IMR-90 (cell line): Measurements from ENCODE around the gene ANKH. TPM values are rescaled to one million over a fixed set of nuclear protein-coding genes. Genes with fewer than 3 reads are reported as not detected.

Experiments used
- ATAC-seq: fragments of 200-7000 bp; cut with Tn5 transposase; 2 replicates; pipeline ENCODE4 v1.9.1; 2020; ENCODE audit warnings: low read depth, mild to moderate bottlenecking, moderate library complexity
- BruUV-seq: library from RNA; stranded (reverse); fragments of 400-500 nt; replicated peaks from 2 replicates; lab custom pipeline; 2021; lab: Mats Ljungman, UMichigan
- CTCF ChIA-PET: fragments of 300-600 bp; formaldehyde crosslinking; extraction: SDS; loops from one replicate; lab custom pipeline; 2021; ENCODE audit warnings: antibody characterized with exemption; lab: Yijun Ruan, JAX
- POLR2A ChIA-PET: fragments of 300-600 bp; sonication (Branson Sonifier 250); formaldehyde crosslinking; loops from one replicate; lab custom pipeline; 2022; ENCODE audit warnings: antibody characterized with exemption; ENCODE audit not compliant: unreplicated experiment; lab: Charles Lee
- DNase-seq: peaks from one replicate; pipeline ENCODE4 v3.0.0; 2013
- H2AFZ ChIP-seq: replicated peaks from 2 replicates; pipeline ENCODE3; 2013; ENCODE audit warnings: low read length, mild to moderate bottlenecking; ENCODE audit not compliant: poor library complexity
- H2AK5ac ChIP-seq: 2 replicates; pipeline ENCODE4 v1.6.1; 2013; ENCODE audit warnings: low read depth, low read length, inconsistent platforms
- H2AK9ac ChIP-seq: replicated peaks from 2 replicates; pipeline ENCODE3; 2013; ENCODE audit warnings: mild to moderate bottlenecking, low read depth, low read length, moderate library complexity; ENCODE audit not compliant: poor library complexity
- H2BK120ac ChIP-seq: 2 replicates; pipeline ENCODE4 v1.6.1; 2013; ENCODE audit warnings: low read depth, low read length, inconsistent platforms
- H2BK15ac ChIP-seq: 3 replicates; pipeline ENCODE4 v1.6.1; 2013; ENCODE audit warnings: low read depth, low read length, inconsistent platforms
- H2BK20ac ChIP-seq: 2 replicates; pipeline ENCODE4 v1.6.1; 2013; ENCODE audit warnings: low read depth, mild to moderate bottlenecking, inconsistent platforms, low read length, moderate library complexity
- H2BK5ac ChIP-seq: 2 replicates; pipeline ENCODE4 v1.6.1; 2013; ENCODE audit warnings: mild to moderate bottlenecking, low read depth, low read length, inconsistent platforms; ENCODE audit not compliant: poor library complexity, severe bottlenecking
- H3K14ac ChIP-seq: replicated peaks from 2 replicates; pipeline ENCODE4 v1.6.1; 2013; ENCODE audit warnings: low read depth, low read length, inconsistent platforms
- H3K18ac ChIP-seq: 2 replicates; pipeline ENCODE4 v1.6.1; 2013; ENCODE audit warnings: low read depth, low read length, control low read depth
- H3K23ac ChIP-seq: 2 replicates; pipeline ENCODE4 v1.6.1; 2013; ENCODE audit warnings: low read depth, low read length, inconsistent platforms
- H3K27ac ChIP-seq: 2 replicates; pipeline ENCODE4 v1.5.1; 2013; ENCODE audit warnings: mild to moderate bottlenecking, control low read depth, low read length; ENCODE audit not compliant: insufficient read depth
- H3K27me3 ChIP-seq: 2 replicates; pipeline ENCODE4 v1.6.1; 2013; ENCODE audit warnings: low read length; ENCODE audit not compliant: control insufficient read depth, insufficient read depth
- H3K36me3 ChIP-seq: 2 replicates; pipeline ENCODE4 v1.6.1; 2013; ENCODE audit warnings: low read length, mixed read lengths; ENCODE audit not compliant: control insufficient read depth, insufficient read depth
- H3K4ac ChIP-seq: 2 replicates; pipeline ENCODE4 v1.6.1; 2013; ENCODE audit warnings: low read depth, low read length, inconsistent platforms
- H3K4me1 ChIP-seq: 2 replicates; pipeline ENCODE4 v1.6.1; 2013; ENCODE audit warnings: low read length, mixed read lengths; ENCODE audit not compliant: control insufficient read depth, insufficient read depth
- H3K4me2 ChIP-seq: 2 replicates; pipeline ENCODE4 v1.6.1; 2013; ENCODE audit warnings: low read depth, mild to moderate bottlenecking, control low read depth, low read length, moderate library complexity
- H3K4me3 ChIP-seq: 2 replicates; pipeline ENCODE4 v1.5.1; 2013; ENCODE audit warnings: low read depth, mild to moderate bottlenecking, control low read depth, low read length, moderate library complexity; ENCODE audit not compliant: insufficient read depth
- H3K56ac ChIP-seq: 2 replicates; pipeline ENCODE4 v1.6.1; 2013; ENCODE audit warnings: low read length, inconsistent platforms; ENCODE audit not compliant: insufficient read depth; ENCODE audit errors: extremely low read depth
- H3K79me1 ChIP-seq, 2 experiments: 2 replicates each; pipeline ENCODE4 v1.6.1; 2013; ENCODE audit warnings: low read length in 2 of 2, inconsistent platforms in 1 of 2, low read depth in 1 of 2
- H3K9ac ChIP-seq: 2 replicates; pipeline ENCODE4 v1.6.1; 2013; ENCODE audit warnings: low read depth, low read length, control low read depth
- H3K9me1 ChIP-seq: 2 replicates; pipeline ENCODE4 v1.6.1; 2013; ENCODE audit warnings: low read length, inconsistent platforms; ENCODE audit not compliant: insufficient read depth
- H3K9me3 ChIP-seq: 2 replicates; pipeline ENCODE4 v1.6.1; 2013; ENCODE audit warnings: low read length; ENCODE audit not compliant: control insufficient read depth, insufficient read depth
- H4K20me1 ChIP-seq: 2 replicates; pipeline ENCODE4 v1.6.1; 2013; ENCODE audit warnings: low read length, inconsistent platforms; ENCODE audit not compliant: insufficient read depth
- H4K5ac ChIP-seq: 2 replicates; pipeline ENCODE4 v1.6.1; 2013; ENCODE audit warnings: mild to moderate bottlenecking, low read depth, low read length, control low read depth
- H4K8ac ChIP-seq, 2 experiments: 2 replicates each; pipeline ENCODE4 v1.6.1; 2013; ENCODE audit warnings: low read depth in 2 of 2, low read length in 2 of 2, control low read depth in 1 of 2, inconsistent platforms in 1 of 2
- H4K91ac ChIP-seq: 2 replicates; pipeline ENCODE4 v1.6.1; 2013; ENCODE audit warnings: low read depth, low read length, inconsistent platforms; ENCODE audit not compliant: insufficient read depth
- CTCF ChIP-seq: conservative IDR thresholded peaks from 2 replicates; pipeline ENCODE4 v1.5.1; 2012; ENCODE audit warnings: mild to moderate bottlenecking, low read depth, low read length, improper control_type of control experiment
- ELK1 ChIP-seq: fragments of 150-350 bp; IDR thresholded peaks from 2 replicates; pipeline ENCODE4 v1.6.1; 2016; ENCODE audit warnings: low read depth, mild to moderate bottlenecking, low read length, moderate library complexity, borderline replicate concordance
- MAZ ChIP-seq: IDR thresholded peaks from 2 replicates; pipeline ENCODE4 v1.6.1; 2012; ENCODE audit warnings: low read depth, mild to moderate bottlenecking, low read length, improper control_type of control experiment, moderate library complexity, borderline replicate concordance
- RAD21 ChIP-seq: IDR thresholded peaks from 2 replicates; pipeline ENCODE4 v1.6.1; 2012; ENCODE audit warnings: low read length, improper control_type of control experiment
- RCOR1 ChIP-seq: IDR thresholded peaks from 2 replicates; pipeline ENCODE4 v1.6.1; 2012; ENCODE audit warnings: mild to moderate bottlenecking, low read length, improper control_type of control experiment; ENCODE audit not compliant: insufficient replicate concordance
- RFX5 ChIP-seq: IDR thresholded peaks from 2 replicates; pipeline ENCODE4 v1.8.0; 2012; ENCODE audit warnings: low read depth, mild to moderate bottlenecking, low read length, moderate library complexity
- SMC3 ChIP-seq: fragments of 150-350 bp; IDR thresholded peaks from 2 replicates; pipeline ENCODE4 v1.6.1; 2016; ENCODE audit warnings: low read depth, mild to moderate bottlenecking, antibody characterized with exemption, low read length, moderate library complexity
- USF2 ChIP-seq: fragments of 150-350 bp; IDR thresholded peaks from 2 replicates; pipeline ENCODE4 v1.6.1; 2017; ENCODE audit warnings: mild to moderate bottlenecking, antibody characterized with exemption, low read length, low read depth
- WGBS, 2 experiments: methylation state at CpG; one replicate each; pipeline versions ENCODE4 v1.1.5 to v1.1.7; 2013; ENCODE audit warnings: missing lambda C conversion rate in 2 of 2; ENCODE audit not compliant: insufficient read length in 1 of 2; ENCODE audit errors: extremely low coverage in 2 of 2; 5-methylcytosine and 5-hydroxymethylcytosine counted together
- dilution Hi-C: fragments of 300-500 bp; cut with HindIII; formaldehyde crosslinking; loops from one replicate; pipeline ENCODE4 v1.14.3; 2018; ENCODE audit warnings: low sequenced_read_pairs; ENCODE audit not compliant: unreplicated experiment
- in situ Hi-C: fragments of 300-500 bp; cut with MboI; formaldehyde crosslinking; loops from 3 replicates; pipeline ENCODE4 v1.14.3; 2019; ENCODE audit warnings: low sequenced_read_pairs, inconsistent platforms, mixed read lengths
- intact Hi-C: fragments of 100-400 bp; cut with micrococcal nuclease; formaldehyde crosslinking; loops from 2 replicates; pipeline ENCODE4 v1.10.0; 2022
- polyA plus RNA-seq, 3 experiments: library from polyadenylated mRNA; depleted of rRNA; stranded (reverse); fragments of >200 nt; gene quantifications; 2 replicates each; pipeline ENCODE4 v1.2.3, GENCODE V29; 2012; ENCODE audit warnings: low replicate concordance in 1 of 3
- total RNA-seq: library from RNA; depleted of rRNA; stranded (reverse); fragments of >200 nt; gene quantifications from 2 replicates; pipeline ENCODE4 v1.2.3, GENCODE V29; 2012

The ANKH gene
- total and polyA plus RNA-seq, 2 of the 4 experiments (the other 2 are of a cell fraction) = 5.2 to 17.2 TPM

GRCh38 chr5:14695152-14695551 lies 176.4 kb downstream of the ANKH start:
- ATAC-seq = no peak
- no peak overlapping the region for H2AFZ ChIP-seq
- WGBS, 2 experiments = no CpG with 5 or more reads among the region's 2 CpGs

More at GRCh38 chr5:14695152-14695551, 176.4 kb downstream of the ANKH start:
- Histone ChIP-seq H4K5ac (no peak overlapping the region), H3K4ac (no peak overlapping the region), H4K8ac (no peak overlapping the region), H3K79me1 (peaks cover 13 to 36% of the 10 kb centered on the region in 2 experiments), H3K23ac (no peak overlapping the region), H2AK5ac (no peak overlapping the region), H3K36me3 (peaks cover 42% of the 10 kb centered on the region), H4K20me1 (no peaks in the 10 kb centered on the region), H3K27ac (no peak overlapping the region), H3K27me3 (no peaks in the 10 kb centered on the region), H3K18ac (no peak overlapping the region), H3K4me2 (no peak overlapping the region), H3K9me3 (peaks cover 4% of the 10 kb centered on the region), H4K91ac (no peak overlapping the region), H3K14ac (no peak overlapping the region), H2BK20ac (no peak overlapping the region), H2AK9ac (no peak overlapping the region), H3K9ac (no peak overlapping the region), H3K4me1 (no peaks in the 10 kb centered on the region; the same call in 1 of the 2 replicates), H3K56ac (no peak overlapping the region), H2BK5ac (no peak overlapping the region), H2BK15ac (no peak overlapping the region), H3K4me3 (no peak overlapping the region), H3K9me1 (peaks cover 8% of the 10 kb centered on the region; the same call in 1 of the 2 replicates), H2BK120ac (no peak overlapping the region)
- ChIA-PET CTCF (no interaction called here), POLR2A (interaction anchor here (0.7 kb wide), 1 partner anchor 810 kb away, joined by 5 read pairs; no protein-coding TSS in a partner anchor)
- TF ChIP-seq ELK1 = no peak
- TF ChIP-seq RFX5 = no peak
- TF ChIP-seq MAZ = no peak
- no peak for TF ChIP-seq RCOR1
- TF ChIP-seq RAD21 = no peak
- TF ChIP-seq SMC3 = no peak
- no peak for TF ChIP-seq CTCF
- TF ChIP-seq USF2 = no peak
- intact Hi-C loops (no loop called here), in situ Hi-C loops (no loop called here), dilution Hi-C loops (no loop called here)
- no TSS peak for BruUV-seq
- DNase-seq = no peak
